Naive thymus-derived CD4-positive, alpha-beta T cell (primary cell): ENCODE results near the gene RGS8. TPM values are rescaled to one million over a fixed set of nuclear protein-coding genes. Genes with fewer than 3 reads are reported as not detected.

ENCODE experiments used
- ATAC-seq: fragments of 150-1000 bp; cut with Tn5 transposase; 2 replicates; pipeline ENCODE4 v1.10.0; 2021; ENCODE audit warnings: mild to moderate bottlenecking, moderate library complexity
- CTCF ChIA-PET: fragments of 350-600 bp; sonication (Branson Sonifier 250); formaldehyde crosslinking; loops from one replicate; lab custom pipeline; 2021; ENCODE audit warnings: antibody characterized with exemption; lab: Charles Lee
- POLR2A ChIA-PET: fragments of 350-600 bp; sonication (Branson Sonifier 250); formaldehyde crosslinking; loops from one replicate; lab custom pipeline; 2021; ENCODE audit warnings: antibody characterized with exemption, inconsistent platforms; lab: Charles Lee
- DNase-seq, 9 donors: peaks; one replicate each; pipeline versions ENCODE4 v3.0.0 to v3.0.0-alpha.2; 2020 to 2022; ENCODE audit warnings: mixed read lengths in 1 of 9
- H3K27ac ChIP-seq: one replicate; pipeline ENCODE4 v1.7.0; 2013; ENCODE audit warnings: mild to moderate bottlenecking, low read depth, low read length, moderate library complexity
- H3K27me3 ChIP-seq, 2 donors: one replicate each; pipeline ENCODE4 v1.7.0; 2013; ENCODE audit warnings: low read length in 2 of 2, mild to moderate bottlenecking in 2 of 2, moderate library complexity in 2 of 2; ENCODE audit not compliant: control insufficient read depth in 2 of 2, insufficient read depth in 2 of 2
- H3K36me3 ChIP-seq, 3 experiments: 1 replicate in 2 of 3; 2 replicates in 1 of 3; pipeline ENCODE4 v1.7.0; 2013; ENCODE audit warnings: low read length in 3 of 3, mild to moderate bottlenecking in 3 of 3, moderate library complexity in 1 of 3; ENCODE audit not compliant: insufficient read depth in 3 of 3, control insufficient read depth in 2 of 3
- H3K4me1 ChIP-seq, 2 donors: one replicate each; pipeline ENCODE4 v1.7.0; 2013; ENCODE audit warnings: low read length in 2 of 2, mild to moderate bottlenecking in 2 of 2, moderate library complexity in 1 of 2; ENCODE audit not compliant: control insufficient read depth in 2 of 2, insufficient read depth in 2 of 2
- H3K4me3 ChIP-seq: 2 replicates; pipeline ENCODE4 v1.7.0; 2013; ENCODE audit warnings: mild to moderate bottlenecking, low read length
- H3K9me3 ChIP-seq, 3 experiments: 1 replicate in 2 of 3; 2 replicates in 1 of 3; pipeline ENCODE4 v1.7.0; 2013; ENCODE audit warnings: low read length in 3 of 3; ENCODE audit not compliant: control insufficient read depth in 2 of 3
- H3K27ac Mint-ChIP-seq, 9 donors: one replicate each; pipeline ENCODE4 v1.8.0; 2020 to 2022; ENCODE audit warnings: mixed read lengths in 9 of 9, mild to moderate bottlenecking in 8 of 9, moderate library complexity in 5 of 9, inconsistent platforms in 2 of 9
- H3K27me3 Mint-ChIP-seq, 5 donors: one replicate each; pipeline ENCODE4 v1.8.0; 2021 to 2022; ENCODE audit warnings: mixed read lengths in 5 of 5, mild to moderate bottlenecking in 1 of 5
- H3K36me3 Mint-ChIP-seq, 5 donors: one replicate each; pipeline ENCODE4 v1.8.0; 2020 to 2022; ENCODE audit warnings: mixed read lengths in 5 of 5, mild to moderate bottlenecking in 3 of 5, inconsistent platforms in 1 of 5
- H3K4me1 Mint-ChIP-seq, 7 donors: one replicate each; pipeline ENCODE4 v1.8.0; 2020 to 2022; ENCODE audit warnings: mixed read lengths in 7 of 7, mild to moderate bottlenecking in 3 of 7, inconsistent platforms in 1 of 7
- H3K4me3 Mint-ChIP-seq, 10 donors: one replicate each; pipeline ENCODE4 v1.8.0; 2020 to 2022; ENCODE audit warnings: mild to moderate bottlenecking in 10 of 10, mixed read lengths in 10 of 10, moderate library complexity in 6 of 10, inconsistent platforms in 2 of 10
- H3K9me3 Mint-ChIP-seq, 11 donors: one replicate each; pipeline ENCODE4 v1.8.0; 2020 to 2022; ENCODE audit warnings: mixed read lengths in 11 of 11, mild to moderate bottlenecking in 4 of 11, inconsistent platforms in 1 of 11, moderate library complexity in 1 of 11
- intact Hi-C, 2 donors: fragments of 100-400 bp; cut with micrococcal nuclease; formaldehyde crosslinking; loops; one replicate each; pipeline ENCODE4 v1.15.1; 2023
- polyA plus RNA-seq, 2 donors: library from polyadenylated mRNA; unstranded; fragments of 300-500 nt; fragmentation: Illumina TruSeq; gene quantifications; one replicate each; pipeline ENCODE4 v1.2.3, GENCODE V29; 2021
- total RNA-seq, 6 experiments: library from RNA in 5 of 6; stranded (reverse) in 5 of 6; gene quantifications; 1 replicate in 5 of 6; 2 replicates in 1 of 6; pipeline ENCODE4 v1.2.3 and lab custom pipeline; 2021 to 2026

Gene RGS8
- total and polyA plus RNA-seq, 7 experiments from 2014 or later = not detected

DNA sequence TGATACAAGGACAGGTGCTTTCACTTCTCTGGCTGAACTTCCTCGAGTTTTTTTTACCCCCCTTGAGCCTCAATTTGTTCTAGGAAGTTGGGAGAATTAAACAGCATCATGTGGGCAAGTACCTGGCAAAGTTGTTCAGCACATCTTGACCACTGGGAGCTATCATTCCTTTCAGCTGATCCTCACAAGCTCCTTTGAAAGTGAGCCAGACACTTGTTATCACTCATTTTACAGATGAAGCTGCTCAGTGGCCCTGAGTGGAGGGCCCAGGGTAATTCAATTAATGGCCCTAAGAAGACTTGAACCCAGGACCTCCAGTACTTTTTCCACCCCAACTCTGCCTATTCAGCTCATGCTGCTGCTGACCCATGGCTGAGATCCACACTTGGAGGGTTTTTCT lies 2.0 kb downstream of the RGS8 start:
- H3K4me3 Mint-ChIP-seq = no peak overlapping the region
- H3K27ac Mint-ChIP-seq = no peak overlapping the region
- peaks cover 0 to 17% (median 12%) of the 10 kb centered on the region in 5 donors for H3K27me3 Mint-ChIP-seq

DNA sequence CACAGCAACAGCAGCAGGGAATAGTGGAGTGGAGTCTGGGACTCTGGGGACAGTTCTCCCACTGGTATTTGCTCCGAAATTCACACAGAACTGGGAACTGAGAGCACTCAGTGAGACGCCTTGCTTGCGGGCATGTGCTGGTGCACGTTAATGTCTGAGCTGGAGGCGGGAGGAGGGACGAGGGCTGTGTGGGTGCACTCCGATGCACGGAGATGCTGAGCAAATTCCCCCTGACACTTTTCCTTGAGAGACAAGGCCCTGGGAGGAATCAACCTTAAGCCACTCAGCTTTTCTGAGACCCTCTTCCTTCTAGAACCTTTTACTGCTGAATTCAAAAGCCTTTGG lies 2.8 kb downstream of the RGS8 start:
- intact Hi-C loops = no loop called here
- DNase-seq (no peak), ATAC-seq (no peak)
- peaks cover 0 to 11% (median 0%) of the 10 kb centered on the region in 7 donors for H3K4me1 Mint-ChIP-seq
- no peaks in the 10 kb centered on the region for H3K27me3 ChIP-seq
- ChIA-PET CTCF (interaction anchor here (0.6 kb wide), 1 partner anchor 101 kb away, joined by 3 read pairs; no protein-coding TSS in a partner anchor), POLR2A (no interaction called here)
- no peaks in the 10 kb centered on the region for H3K9me3 Mint-ChIP-seq
- no peaks in the 10 kb centered on the region for H3K36me3 Mint-ChIP-seq
- no peaks in the 10 kb centered on the region for H3K36me3 ChIP-seq
- no peaks in the 10 kb centered on the region for H3K4me1 ChIP-seq
- no peak overlapping the region for H3K27ac ChIP-seq
- no peak overlapping the region for H3K27ac Mint-ChIP-seq
- no peak overlapping the region for H3K4me3 ChIP-seq
- H3K9me3 ChIP-seq = no peaks in the 10 kb centered on the region
- no peak overlapping the region for H3K4me3 Mint-ChIP-seq
- H3K27me3 Mint-ChIP-seq = peaks cover 0 to 17% (median 12%) of the 10 kb centered on the region in 5 donors

More for the DNA sequence above, 2.0 kb downstream of the RGS8 start:
- CTCF ChIA-PET = no interaction called here
- DNase-seq = no peak
- Mint-ChIP-seq H3K36me3 (no peaks in the 10 kb centered on the region), H3K4me1 (peaks cover 0 to 11% (median 0%) of the 10 kb centered on the region in 7 donors), H3K9me3 (no peaks in the 10 kb centered on the region)
- no peak overlapping the region for H3K27ac ChIP-seq
- H3K27me3 ChIP-seq = no peaks in the 10 kb centered on the region
- POLR2A ChIA-PET = interaction anchor here (0.5 kb wide), 1 partner anchor 287 kb away, joined by 3 read pairs; no protein-coding TSS in a partner anchor
- no peak for ATAC-seq
- intact Hi-C loops = no loop called here
- no peaks in the 10 kb centered on the region for H3K9me3 ChIP-seq
- no peaks in the 10 kb centered on the region for H3K4me1 ChIP-seq
- no peak overlapping the region for H3K4me3 ChIP-seq
- no peaks in the 10 kb centered on the region for H3K36me3 ChIP-seq

DNA sequence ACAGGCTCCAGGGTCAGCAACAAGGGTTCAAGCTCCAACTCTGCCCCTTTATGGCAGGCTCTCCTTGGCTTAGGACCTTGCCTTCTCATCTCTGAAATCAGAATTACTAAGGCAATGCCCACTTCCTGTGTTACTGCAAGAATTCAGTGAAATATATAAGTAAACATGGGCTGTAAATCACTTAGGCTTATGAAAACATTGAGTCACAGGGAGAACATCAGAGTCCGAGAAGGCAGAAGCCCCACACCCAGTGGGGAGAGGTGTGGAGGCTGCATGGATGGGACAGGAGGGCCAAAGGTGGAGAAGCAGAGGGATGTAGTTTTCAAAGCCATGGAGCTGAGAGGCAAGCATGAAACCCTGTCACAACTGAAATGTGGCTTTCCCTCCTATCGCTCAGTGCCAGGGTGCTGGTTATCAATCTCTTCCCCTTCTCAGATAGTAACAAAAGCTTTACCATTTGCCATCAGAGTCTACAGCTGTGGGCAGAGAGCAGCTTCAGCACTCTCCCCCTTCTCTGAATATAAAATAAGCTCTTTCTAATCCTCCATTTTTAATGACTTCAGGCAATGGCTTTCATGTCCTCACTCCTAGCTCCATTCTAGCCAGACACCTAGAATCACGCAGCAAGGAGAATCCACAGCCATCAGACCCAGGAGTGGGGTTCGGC lies 3.4 kb downstream of the RGS8 start:
- Mint-ChIP-seq H3K9me3 (no peaks in the 10 kb centered on the region), H3K36me3 (no peaks in the 10 kb centered on the region), H3K27ac (no peak overlapping the region), H3K27me3 (peaks cover 0 to 17% (median 12%) of the 10 kb centered on the region in 5 donors), H3K4me1 (peaks cover 0 to 11% (median 0%) of the 10 kb centered on the region in 7 donors), H3K4me3 (no peak overlapping the region)
- Histone ChIP-seq H3K27ac (no peak overlapping the region), H3K36me3 (no peaks in the 10 kb centered on the region), H3K4me3 (no peak overlapping the region), H3K9me3 (no peaks in the 10 kb centered on the region), H3K4me1 (no peaks in the 10 kb centered on the region), H3K27me3 (no peaks in the 10 kb centered on the region)
- DNase-seq (no peak), ATAC-seq (no peak)
- intact Hi-C loops = no loop called here
- ChIA-PET POLR2A (interaction anchor here (0.6 kb wide), 1 partner anchor 157 kb away, joined by 3 read pairs; no protein-coding TSS in a partner anchor), CTCF (interaction anchor here (0.6 kb wide), 1 partner anchor 101 kb away, joined by 3 read pairs; no protein-coding TSS in a partner anchor)

DNA sequence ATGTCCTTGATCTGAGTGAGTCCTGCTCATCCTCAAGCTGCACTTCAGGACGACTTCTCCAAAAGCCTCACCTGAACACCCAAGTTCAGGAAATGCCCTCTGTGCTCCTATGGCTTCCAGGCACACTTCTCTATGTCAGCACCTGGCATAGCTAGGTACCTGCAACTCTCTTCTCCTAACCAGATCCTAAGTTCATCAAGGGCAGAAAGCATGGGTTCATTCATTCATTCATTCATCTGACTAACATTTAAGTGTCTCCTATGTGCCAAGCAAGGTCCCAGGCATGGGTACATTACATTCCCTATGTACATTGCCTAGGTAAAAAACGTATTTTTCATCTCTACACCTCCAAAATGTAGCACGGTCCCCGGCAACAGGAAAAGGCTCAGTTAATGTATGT lies 4.0 kb downstream of the RGS8 start:
- Mint-ChIP-seq H3K9me3 (no peaks in the 10 kb centered on the region), H3K27ac (peak overlapping the region in 1 of 9 donors; percentile 11), H3K36me3 (no peaks in the 10 kb centered on the region), H3K4me3 (no peak overlapping the region), H3K4me1 (peaks cover 0 to 11% (median 0%) of the 10 kb centered on the region in 7 donors), H3K27me3 (peaks cover 0 to 19% (median 12%) of the 10 kb centered on the region in 5 donors)
- ATAC-seq (no peak), DNase-seq (no peak)
- ChIA-PET CTCF (no interaction called here), POLR2A (interaction anchor here (0.6 kb wide), 1 partner anchor 158 kb away, joined by 3 read pairs; no protein-coding TSS in a partner anchor)
- Histone ChIP-seq H3K4me1 (no peaks in the 10 kb centered on the region), H3K27ac (no peak overlapping the region), H3K9me3 (no peaks in the 10 kb centered on the region), H3K27me3 (no peaks in the 10 kb centered on the region), H3K4me3 (no peak overlapping the region), H3K36me3 (no peaks in the 10 kb centered on the region)
- intact Hi-C loops = no loop called here

DNA sequence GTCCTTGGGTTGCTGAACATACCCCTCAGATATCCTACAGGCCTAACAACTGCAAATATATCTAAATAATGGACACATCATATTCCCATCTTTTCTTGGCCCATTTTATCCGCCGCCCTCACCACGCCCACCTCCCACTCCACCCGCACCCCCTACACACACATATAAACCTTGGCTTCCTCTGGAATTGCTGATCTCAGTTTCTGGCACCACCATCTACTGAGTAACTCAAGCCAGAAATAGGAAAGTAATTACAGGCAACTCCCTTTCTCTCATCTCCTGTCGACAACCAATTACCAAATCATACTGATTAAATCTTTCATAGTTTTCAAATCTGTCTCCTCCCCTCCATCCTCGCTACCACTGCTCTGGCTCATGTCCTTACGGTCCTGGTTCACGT lies 4.7 kb downstream of the RGS8 start:
- Histone ChIP-seq H3K36me3 (no peaks in the 10 kb centered on the region), H3K4me1 (no peaks in the 10 kb centered on the region), H3K27ac (no peak overlapping the region), H3K27me3 (no peaks in the 10 kb centered on the region), H3K4me3 (no peak overlapping the region), H3K9me3 (no peaks in the 10 kb centered on the region)
- ATAC-seq (no peak), DNase-seq (no peak)
- intact Hi-C loops = loop anchor here in 1 of 2 donors (5.0 kb wide), 2 partner anchors 62 to 77 kb away; partner anchors contain the start of gene RGS16
- no peaks in the 10 kb centered on the region for H3K36me3 Mint-ChIP-seq
- H3K9me3 Mint-ChIP-seq = no peaks in the 10 kb centered on the region
- peaks cover 0 to 26% (median 12%) of the 10 kb centered on the region in 5 donors for H3K27me3 Mint-ChIP-seq
- H3K4me1 Mint-ChIP-seq = peaks cover 0 to 11% (median 0%) of the 10 kb centered on the region in 7 donors
- CTCF ChIA-PET = no interaction called here
- H3K27ac Mint-ChIP-seq = peak overlapping the region in 1 of 9 donors; percentile 12
- no peak overlapping the region for H3K4me3 Mint-ChIP-seq
- POLR2A ChIA-PET = no interaction called here

DNA sequence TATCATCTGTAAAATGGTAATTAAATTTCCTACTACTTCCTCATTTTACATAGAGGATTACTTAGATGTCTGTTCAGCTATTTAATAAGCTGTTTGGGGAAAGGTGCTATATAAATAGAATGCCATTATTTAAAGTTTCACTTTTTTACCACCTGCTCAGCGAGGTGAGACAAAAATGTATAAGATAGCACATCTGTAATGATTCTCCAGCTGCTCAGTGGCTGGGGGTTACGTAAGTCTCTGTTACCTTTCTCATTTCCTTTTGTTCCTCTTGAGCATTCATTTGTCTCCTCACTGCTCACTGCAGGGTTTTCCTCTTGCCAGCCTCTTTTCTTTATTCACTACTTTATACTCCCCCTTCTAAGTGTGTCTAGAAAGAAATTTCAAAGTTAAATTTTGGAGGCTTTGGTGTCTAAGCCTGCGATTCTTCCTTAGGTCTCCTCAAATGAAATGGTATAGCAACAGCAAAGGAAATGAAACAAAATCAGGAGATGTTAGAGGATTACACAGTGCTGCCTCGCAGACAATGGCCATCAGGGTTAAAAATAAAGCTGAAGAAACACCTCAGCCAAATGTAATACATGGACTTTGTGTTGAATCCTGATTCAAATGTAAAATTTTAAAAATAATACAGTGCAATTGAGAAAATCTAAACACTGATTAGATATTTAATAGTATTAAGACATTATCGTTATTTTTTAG lies 6.8 kb downstream of the RGS8 start:
- H3K27me3 Mint-ChIP-seq = peaks cover 0 to 24% (median 3%) of the 10 kb centered on the region in 5 donors
- H3K27ac Mint-ChIP-seq = no peak overlapping the region
- no peaks in the 10 kb centered on the region for H3K36me3 Mint-ChIP-seq
- Histone ChIP-seq H3K27me3 (no peaks in the 10 kb centered on the region), H3K9me3 (no peaks in the 10 kb centered on the region), H3K27ac (no peak overlapping the region), H3K4me1 (no peaks in the 10 kb centered on the region), H3K4me3 (no peak overlapping the region), H3K36me3 (no peaks in the 10 kb centered on the region)
- ATAC-seq = no peak
- CTCF ChIA-PET = no interaction called here
- DNase-seq = no peak
- POLR2A ChIA-PET = no interaction called here
- peaks cover 0 to 11% (median 0%) of the 10 kb centered on the region in 7 donors for H3K4me1 Mint-ChIP-seq
- intact Hi-C loops = loop anchor here in 1 of 2 donors (5.0 kb wide), 2 partner anchors 60 to 75 kb away; partner anchors contain the start of gene RGS16
- H3K4me3 Mint-ChIP-seq = no peak overlapping the region
- no peaks in the 10 kb centered on the region for H3K9me3 Mint-ChIP-seq
